ENCODE measurements around the gene B4GALNT4. TPM values are rescaled to one million over a fixed set of nuclear protein-coding genes. Genes with fewer than 3 reads are reported as not detected.

B4GALNT4 gene
- total and polyA plus RNA-seq, 2 of the 13 experiments (the other 11 are each of a cell fraction or from before 2014, with no cell fraction given) = 30.5 to 50.1 TPM

- TF ChIP-seq ZHX2 (IDR thresholded peaks at IDR 0.05; ENCODE audit: low read depth) = no peak
- no peak for TF ChIP-seq ZHX2 (CRISPR knock-in tag; IDR thresholded peaks at IDR 0.05; ENCODE audit: borderline replicate concordance)
- TF ChIP-seq SMC3 (IDR thresholded peaks at IDR 0.05; ENCODE audit: low read length) = no peak
- TF ChIP-seq MEIS1 (CRISPR knock-in tag; IDR thresholded peaks at IDR 0.05; ENCODE audit: borderline replicate concordance) = no peak
- TF ChIP-seq GABPB1 (CRISPR knock-in tag; IDR thresholded peaks at IDR 0.05) = no peak
- no peak for TF ChIP-seq ZFYVE20 (CRISPR knock-in tag; IDR thresholded peaks at IDR 0.05; ENCODE audit: borderline replicate concordance, low read depth)
Observed at GRCh38 chr11:420911-421321, 51.6 kb downstream of the B4GALNT4 start (continued).

- Histone ChIP-seq H3K9me3 (ENCODE audit: low read length) (no peaks in the 10 kb centered on the region), H3K4me3 (replicated peaks in 1 of 3; ENCODE audit: insufficient read depth in 1 of 3, low read depth in 2 of 3, low read length in 3 of 3) (no peak overlapping the region), H3K9ac (ENCODE audit: insufficient read depth, low read depth, low read length) (no peak overlapping the region), H2AFZ (ENCODE audit: low read length) (no peak overlapping the region), H3K4me1 (ENCODE audit: insufficient read depth, low read length) (no peaks in the 10 kb centered on the region), H3K79me2 (ENCODE audit: insufficient read depth, low read length) (no peaks in the 10 kb centered on the region), H3K4me2 (ENCODE audit: low read depth, low read length) (no peak overlapping the region), H3K27ac (ENCODE audit: extremely low read length, insufficient read depth, low read length) (no peak overlapping the region), H3K27me3 (ENCODE audit: control insufficient read depth in 1 of 2, insufficient read depth in 2 of 2, low read length in 2 of 2) (no peaks in the 10 kb centered on the region), H3K36me3 (replicated peaks in 1 of 2; ENCODE audit: control insufficient read depth in 1 of 2, insufficient read depth in 2 of 2, low read length in 2 of 2) (no peaks in the 10 kb centered on the region), H4K20me1 (ENCODE audit: insufficient read depth, low read length) (no peaks in the 10 kb centered on the region)
- in situ Hi-C loops (cut with HindIII; ENCODE audit: extremely low pct_ligation_motif_present, low pct_unique_long_range_greater_than_20kb) (no loop called here), intact Hi-C loops (cut with micrococcal nuclease; ENCODE audit: unreplicated experiment) (no loop called here)
- no peak for ATAC-seq
- DNase-seq (ENCODE audit: low spot score) = no peak
- 86% methylated on average over 10 of the region's 10 CpGs for WGBS (ENCODE audit: low lambda C conversion rate)
- TF ChIP-seq THYN1 (CRISPR knock-in tag; IDR thresholded peaks at IDR 0.05; ENCODE audit: borderline replicate concordance, low read depth) (no peak), ZBTB42 (CRISPR knock-in tag; IDR thresholded peaks at IDR 0.05) (no peak), ZNF512B (CRISPR knock-in tag; IDR thresholded peaks at IDR 0.05; ENCODE audit: borderline replicate concordance) (no peak), ZNF274 (CRISPR knock-in tag; IDR thresholded peaks at IDR 0.05) (no peak), SNAI1 (CRISPR knock-in tag; IDR thresholded peaks at IDR 0.05; ENCODE audit: borderline replicate concordance) (no peak)
- BruUV-seq (replicated peaks) = no TSS peak
- POLR2A ChIA-PET = no interaction called here
- no peak for FAIRE-seq
- CTCF ChIA-PET (ENCODE audit: low intra/inter-chr PET ratio, low total read pairs) = no interaction called here
Observed at GRCh38 chr11:422249-422656, 53.0 kb downstream of the B4GALNT4 start.
